Activated CD4-positive, alpha-beta T cell treated with anti-CD3 and anti-CD28 coated beads, Interleukin-10, Interleukin-2, amounts not matched to agents 100 ng/mL and 50 ng/mL, durations not matched to agents 16 hours and 8 hours (primary cell): ENCODE measurements around the gene ACRBP.
"Not testable (repeated sequence)": the region's sequence is repeated elsewhere in the genome, so short reads cannot be mapped to it uniquely, and the experiment has no call there.

Source experiments
- DNase-seq: peaks from one replicate; pipeline ENCODE4 v3.0.0-alpha.2; 2020

The ACRBP gene

GRCh38 chr12:6613776-6614512 lies 33.3 kb downstream of the ACRBP start:
- peak; percentile 38 for DNase-seq

- peak; percentile 35 for DNase-seq
These were observed 34.0 kb downstream of the ACRBP start for GRCh38 chr12:6613015-6613775.

GRCh38 chr12:6612652-6613014 lies 34.6 kb downstream of the ACRBP start:
- DNase-seq, result no peak

- DNase-seq, result peak; percentile 23
These were observed 35.0 kb downstream of the ACRBP start for GRCh38 chr12:6612247-6612646.

- DNase-seq, result no peak
These were observed 38.5 kb downstream of the ACRBP start for GRCh38 chr12:6608592-6609281.

GRCh38 chr12:6607751-6608591 lies 39.3 kb downstream of the ACRBP start:
- DNase-seq, result peak; percentile 78

GRCh38 chr12:6606331-6607131 lies 40.7 kb downstream of the ACRBP start:
- peak; percentile 50 for DNase-seq

- peak; percentile 58 for DNase-seq
These were observed 41.6 kb downstream of the ACRBP start for GRCh38 chr12:6605421-6606330.

- DNase-seq, result peak; percentile 26
These were observed 42.8 kb downstream of the ACRBP start for GRCh38 chr12:6604259-6605029.

GRCh38 chr12:6603095-6603567 lies 44.1 kb downstream of the ACRBP start:
- DNase-seq, result peak; percentile 55

GRCh38 chr12:6602526-6602925 lies 44.7 kb downstream of the ACRBP start:
- no peak for DNase-seq

- not testable (repeated sequence) for DNase-seq
These were observed 51.6 kb downstream of the ACRBP start for GRCh38 chr12:6595673-6596072.

GRCh38 chr12:6592087-6592486 lies 55.1 kb downstream of the ACRBP start:
- no peak for DNase-seq
